Activated CD4-positive, alpha-beta T cell treated with anti-CD3 and anti-CD28 coated beads, Interleukin-2, amount 10 ng/mL, durations not matched to agents 24 days and 14 days (primary cell): ENCODE measurements around the gene SMARCE1. TPM values are rescaled to one million over a fixed set of nuclear protein-coding genes. Genes with fewer than 3 reads are reported as not detected.
A peak's percentile ranks its signal among the peaks of the same experiment; 100 is the strongest.

ENCODE experiments used
- DNase-seq: peaks from one replicate; pipeline ENCODE4 v3.0.0; 2022
- H3K27ac Mint-ChIP-seq: one replicate; pipeline ENCODE4 v1.8.0; 2022; ENCODE audit warnings: mild to moderate bottlenecking, mixed read lengths
- H3K27me3 Mint-ChIP-seq: one replicate; pipeline ENCODE4 v1.8.0; 2022; ENCODE audit warnings: mixed read lengths
- H3K36me3 Mint-ChIP-seq: one replicate; pipeline ENCODE4 v1.8.0; 2022; ENCODE audit warnings: low read depth, mild to moderate bottlenecking, mixed read lengths
- H3K4me1 Mint-ChIP-seq: one replicate; pipeline ENCODE4 v1.8.0; 2021; ENCODE audit warnings: mixed read lengths
- H3K4me3 Mint-ChIP-seq: one replicate; pipeline ENCODE4 v1.8.0; 2022; ENCODE audit warnings: mild to moderate bottlenecking, moderate library complexity, mixed read lengths
- H3K9me3 Mint-ChIP-seq: one replicate; pipeline ENCODE4 v1.8.0; 2021; ENCODE audit warnings: mixed read lengths
- intact Hi-C: fragments of 100-400 bp; cut with micrococcal nuclease; formaldehyde crosslinking; loops from one replicate; pipeline ENCODE4 v1.15.1; 2023
- total RNA-seq: library from RNA; stranded (reverse); gene quantifications from 2 replicates; pipeline ENCODE4 v1.2.3, GENCODE V29; 2022

The SMARCE1 gene
- total RNA-seq, 1 donor from 2014 or later: 125 TPM

DNA sequence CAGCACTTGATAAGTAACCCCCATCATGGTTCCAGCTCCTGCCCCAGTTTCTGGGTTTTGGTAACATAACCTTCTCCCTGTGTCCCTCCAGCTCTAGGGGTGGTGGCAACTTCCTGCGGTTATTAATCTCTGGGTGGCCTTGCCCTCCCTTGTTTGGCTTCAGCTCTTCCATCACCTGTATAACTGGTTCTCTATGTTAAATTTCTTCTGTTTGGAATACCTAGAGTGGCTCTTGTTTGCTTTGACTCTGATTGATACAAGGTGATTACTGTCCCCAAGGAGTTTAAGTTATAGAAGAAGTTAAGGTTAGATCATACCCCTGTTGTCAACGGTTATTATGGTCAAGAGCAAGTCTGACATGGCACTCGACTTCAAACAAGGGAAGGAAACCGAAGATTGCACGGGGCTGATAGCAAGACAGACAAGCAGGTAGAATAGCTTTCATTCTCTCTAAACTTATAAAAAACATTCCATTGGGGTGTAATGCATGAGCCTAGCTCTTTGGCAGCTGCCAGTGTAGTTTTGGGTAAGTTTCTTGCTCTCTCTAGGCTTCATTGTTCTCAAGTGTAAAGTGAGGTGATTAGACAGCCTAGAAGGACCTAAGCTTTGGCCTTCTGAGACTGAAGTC is 71.4 kb downstream of the SMARCE1 start:
- peak overlapping the region; percentile 16 for H3K4me3 Mint-ChIP-seq
- peak overlapping the region; percentile 71 for H3K27ac Mint-ChIP-seq
- H3K4me1 Mint-ChIP-seq: peaks cover 49% of the 10 kb centered on the region
- H3K36me3 Mint-ChIP-seq: peaks cover 29% of the 10 kb centered on the region
- peak; percentile 66 for DNase-seq
- intact Hi-C loops: loop anchor here (2.0 kb wide), 1 partner anchor 13 kb away; no protein-coding TSS in a partner anchor
- peaks cover 25% of the 10 kb centered on the region for H3K9me3 Mint-ChIP-seq
- H3K27me3 Mint-ChIP-seq: no peaks in the 10 kb centered on the region

Other genes with a start within 250 kb of the SMARCE1 start
- gene TOP2A, start 229.9 kb downstream of the SMARCE1 start, total RNA-seq: 189 and 194 TPM in 2 replicates
- 113 and 117 TPM in 2 replicates for gene IGFBP4, start 204.4 kb downstream of the SMARCE1 start, total RNA-seq
- gene TNS4, start 146.2 kb downstream of the SMARCE1 start, total RNA-seq: 13.1 and 16.8 TPM in 2 replicates
- 217 and 220 TPM in 2 replicates for gene CCR7, start 82.3 kb downstream of the SMARCE1 start, total RNA-seq
- gene KRT222, start 17.4 kb upstream of the SMARCE1 start, total RNA-seq: not detected in 2 replicates
- not detected in 2 replicates for gene KRT24, start 55.9 kb upstream of the SMARCE1 start, total RNA-seq
- gene KRT25, start 107.5 kb upstream of the SMARCE1 start, total RNA-seq: not detected in 2 replicates
- gene KRT26, start 124.4 kb upstream of the SMARCE1 start, total RNA-seq: not detected in 2 replicates
- not detected in 2 replicates for gene KRT27, start 134.7 kb upstream of the SMARCE1 start, total RNA-seq
- not detected in 2 replicates for gene KRT28, start 152.1 kb upstream of the SMARCE1 start, total RNA-seq
- 26.4 and 27.8 TPM in 2 replicates for gene KRT10, start 174.8 kb upstream of the SMARCE1 start, total RNA-seq
- gene KRT12, start 219.4 kb upstream of the SMARCE1 start, total RNA-seq: not detected in 2 replicates
- gene KRT20, start 237.4 kb upstream of the SMARCE1 start, total RNA-seq: not detected in 2 replicates